ENCODE data around the gene SOWAHD.

The SOWAHD gene

GRCh38 chrX:119809185-119809666 is 50.8 kb downstream of the SOWAHD start:
- DNase-seq (ENCODE audit: extremely low read depth, low read depth): no peak
- no peak for TF ChIP-seq CTCF (IDR thresholded peaks at IDR 0.05; ENCODE audit: low read depth, low read length)

Data from AG09319 (cell line).